Stimulated activated CD4-positive, alpha-beta T cell treated with anti-CD3 and anti-CD28 coated beads, Interleukin-1b, Interleukin-23, amount 100 ng/mL, for 4 hours (primary cell): Measurements from ENCODE around the gene NFKB1.

ENCODE experiments used
- DNase-seq, 2 donors: peaks; one replicate each; pipeline ENCODE4 v3.0.0-alpha.2; 2020; ENCODE audit warnings: low read depth in 2 of 2

Gene NFKB1

DNA sequence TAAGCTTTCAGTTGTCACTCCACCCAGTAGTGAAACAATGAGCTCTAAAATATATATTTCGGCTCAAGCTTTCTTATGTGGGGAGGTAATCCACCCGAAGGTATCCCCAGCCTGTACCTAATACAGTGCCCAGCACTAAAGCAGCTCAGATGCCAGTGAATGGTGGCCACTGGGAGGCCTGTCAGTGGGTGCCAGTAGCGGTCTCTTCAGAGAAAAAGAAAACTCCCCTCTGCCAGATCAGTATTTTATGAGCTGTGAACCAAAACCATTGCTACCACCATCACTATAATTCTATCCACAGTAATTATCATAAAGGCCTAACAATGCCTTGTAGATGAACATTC, 835 bp upstream of the NFKB1 start:
- DNase-seq: peak in 1 of 2 donors; percentile 12

DNA sequence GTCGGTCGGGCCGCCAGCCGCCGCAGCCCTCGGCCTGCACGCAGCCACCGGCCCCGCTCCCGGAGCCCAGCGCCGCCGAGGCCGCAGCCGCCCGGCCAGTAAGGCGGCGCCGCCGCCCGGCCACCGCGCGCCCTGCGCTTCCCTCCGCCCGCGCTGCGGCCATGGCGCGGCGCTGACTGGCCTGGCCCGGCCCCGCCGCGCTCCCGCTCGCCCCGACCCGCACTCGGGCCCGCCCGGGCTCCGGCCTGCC, 213 bp downstream of the NFKB1 start:
- DNase-seq: no peak

DNA sequence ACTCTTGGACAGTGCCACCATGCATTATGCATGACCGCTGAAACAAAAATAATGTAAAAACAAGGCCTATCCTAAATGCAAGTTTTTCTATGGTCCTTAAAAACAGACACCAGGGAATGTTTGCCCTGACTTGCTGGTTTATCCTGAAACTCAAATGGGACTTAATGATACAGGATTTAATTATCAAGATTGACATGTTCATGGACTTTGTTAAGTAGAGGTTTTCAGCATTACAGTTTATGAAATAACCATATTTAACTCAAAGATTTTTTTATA, 1.3 kb downstream of the NFKB1 start:
- DNase-seq: no peak

DNA sequence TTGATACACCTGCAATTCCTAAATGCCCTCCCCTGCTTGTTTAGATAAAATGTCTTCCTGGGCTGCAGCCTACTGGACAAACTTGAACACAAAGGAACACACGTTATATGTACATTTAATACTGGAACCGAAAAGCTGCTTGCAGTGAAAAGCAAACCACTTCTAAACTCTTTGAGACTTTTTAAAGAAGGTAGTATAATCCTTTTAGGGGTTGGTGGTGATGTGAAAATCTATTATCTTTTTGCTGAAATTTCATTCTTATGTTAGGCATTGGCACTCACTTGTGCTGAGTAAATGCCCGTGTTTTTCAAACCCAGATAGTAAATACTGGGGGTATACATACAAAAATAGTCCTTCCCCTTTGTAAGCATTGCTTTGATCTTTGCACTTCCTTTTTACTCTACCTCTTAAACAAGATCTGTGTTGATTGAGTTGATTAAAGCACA, 2.2 kb downstream of the NFKB1 start:
- no peak for DNase-seq

GRCh38 chr4:102503831-102504786, 3.0 kb downstream of the NFKB1 start:
- DNase-seq: no peak

- DNase-seq: no peak
Observed at GRCh38 chr4:102504941-102505340, 3.8 kb downstream of the NFKB1 start.

DNA sequence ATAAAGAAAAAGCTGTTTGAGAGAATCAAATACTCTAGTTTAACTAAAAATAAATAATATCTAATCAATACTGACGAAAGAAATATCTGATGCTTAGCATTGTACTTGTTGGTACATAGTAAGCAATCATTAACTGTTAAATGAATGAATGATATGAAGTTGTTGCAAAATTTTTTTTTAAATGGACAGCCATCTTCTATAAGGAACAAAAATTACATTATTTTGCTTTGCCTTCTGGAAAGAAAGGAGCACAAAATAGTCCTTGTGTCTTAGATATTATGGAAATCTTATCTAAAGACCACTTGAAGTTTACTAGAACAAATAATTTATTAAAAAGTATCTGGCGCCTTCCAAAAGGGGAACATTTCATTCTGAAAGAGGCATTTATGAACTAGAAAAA, 4.5 kb downstream of the NFKB1 start:
- DNase-seq: no peak

DNA sequence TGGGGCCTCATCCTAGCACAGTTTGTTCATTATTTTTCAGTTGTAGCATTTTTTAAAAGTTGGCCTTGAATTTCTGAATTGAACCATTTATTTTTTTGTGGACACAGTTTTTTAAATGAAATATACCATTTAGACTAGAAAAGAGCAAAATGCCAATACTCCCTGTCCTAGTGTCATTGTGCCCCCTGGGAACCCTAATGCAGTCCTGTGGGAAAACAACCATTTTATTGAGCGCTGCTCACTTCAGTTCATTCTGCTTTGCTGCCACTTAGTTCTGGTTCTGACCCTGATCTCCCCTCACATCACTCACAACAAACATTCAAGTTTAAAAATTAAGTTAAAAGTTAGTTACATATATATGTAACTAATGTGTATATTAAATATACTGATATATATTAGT, 5.4 kb downstream of the NFKB1 start:
- DNase-seq: no peak

- no peak for DNase-seq
Observed at GRCh38 chr4:102511830-102512605, 10.9 kb downstream of the NFKB1 start.

GRCh38 chr4:102514298-102514964, 13.3 kb downstream of the NFKB1 start:
- DNase-seq: no peak

DNA sequence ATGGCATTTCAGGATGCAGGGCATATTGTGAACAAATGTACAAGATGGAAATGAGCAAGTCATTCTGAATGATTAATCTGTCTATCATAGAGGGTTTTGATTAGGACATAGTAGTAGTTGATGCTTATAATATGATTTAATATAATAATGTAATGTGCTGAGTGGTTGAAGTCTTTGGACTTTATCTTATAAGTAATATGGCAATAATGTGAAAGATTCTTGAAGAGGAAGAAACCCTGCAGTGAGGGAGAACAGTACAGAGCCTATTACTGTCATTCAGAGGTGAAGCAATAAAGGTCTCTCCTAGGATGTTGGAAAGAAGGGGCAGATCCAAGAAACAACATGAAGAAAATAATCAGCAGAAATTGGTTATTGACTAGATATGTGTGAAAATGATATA, 16.6 kb downstream of the NFKB1 start:
- no peak for DNase-seq

DNA sequence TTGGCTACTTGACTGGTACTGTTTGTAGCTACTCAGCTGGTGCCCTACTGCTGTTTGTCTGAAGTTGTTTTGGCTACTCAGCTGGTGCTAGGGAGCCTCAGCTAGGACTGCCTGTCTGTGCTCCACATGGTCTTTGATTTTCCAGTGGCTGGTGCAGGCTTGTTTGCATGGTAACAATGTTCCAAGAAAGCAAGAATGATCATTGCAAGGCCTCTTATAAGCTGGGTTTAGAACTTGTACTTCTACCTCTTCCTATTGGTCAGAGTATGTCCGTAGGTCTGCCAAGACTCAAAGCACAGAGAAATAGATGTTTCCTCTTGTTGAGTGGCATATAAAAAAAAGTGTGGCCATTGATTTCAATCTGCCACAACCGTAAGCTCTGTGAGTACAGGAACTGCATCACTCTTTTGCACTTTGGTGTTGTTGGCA, 17.6 kb downstream of the NFKB1 start:
- DNase-seq: no peak

- DNase-seq: no peak
Observed at GRCh38 chr4:102519925-102520324, 18.8 kb downstream of the NFKB1 start.

- no peak for DNase-seq
Observed at GRCh38 chr4:102521570-102521969, 20.4 kb downstream of the NFKB1 start.

- no peak for DNase-seq
Observed at GRCh38 chr4:102522031-102522440, 20.9 kb downstream of the NFKB1 start.

GRCh38 chr4:102524691-102525090, 23.5 kb downstream of the NFKB1 start:
- no peak for DNase-seq

- DNase-seq: no peak
Observed at GRCh38 chr4:102525097-102525496, 23.9 kb downstream of the NFKB1 start.

DNA sequence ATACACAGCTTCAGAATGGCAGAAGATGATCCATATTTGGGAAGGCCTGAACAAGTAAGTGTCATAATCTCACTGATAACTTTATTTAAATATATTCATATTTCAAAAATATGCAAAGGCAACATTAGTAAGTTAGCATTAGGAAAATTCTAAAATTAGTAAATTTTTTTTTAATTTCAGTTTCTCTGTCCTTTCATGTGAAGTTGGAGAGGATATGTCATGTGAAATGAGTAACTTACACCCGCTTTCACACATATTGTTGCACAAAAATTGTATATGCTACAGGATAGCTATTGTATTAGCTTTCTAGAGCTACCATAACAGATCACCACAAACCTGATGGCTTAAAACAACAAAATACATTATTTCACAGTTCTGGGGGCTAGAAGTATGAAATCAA, 24.3 kb downstream of the NFKB1 start:
- DNase-seq: no peak

GRCh38 chr4:102526532-102526931, 25.4 kb downstream of the NFKB1 start:
- DNase-seq: no peak

DNA sequence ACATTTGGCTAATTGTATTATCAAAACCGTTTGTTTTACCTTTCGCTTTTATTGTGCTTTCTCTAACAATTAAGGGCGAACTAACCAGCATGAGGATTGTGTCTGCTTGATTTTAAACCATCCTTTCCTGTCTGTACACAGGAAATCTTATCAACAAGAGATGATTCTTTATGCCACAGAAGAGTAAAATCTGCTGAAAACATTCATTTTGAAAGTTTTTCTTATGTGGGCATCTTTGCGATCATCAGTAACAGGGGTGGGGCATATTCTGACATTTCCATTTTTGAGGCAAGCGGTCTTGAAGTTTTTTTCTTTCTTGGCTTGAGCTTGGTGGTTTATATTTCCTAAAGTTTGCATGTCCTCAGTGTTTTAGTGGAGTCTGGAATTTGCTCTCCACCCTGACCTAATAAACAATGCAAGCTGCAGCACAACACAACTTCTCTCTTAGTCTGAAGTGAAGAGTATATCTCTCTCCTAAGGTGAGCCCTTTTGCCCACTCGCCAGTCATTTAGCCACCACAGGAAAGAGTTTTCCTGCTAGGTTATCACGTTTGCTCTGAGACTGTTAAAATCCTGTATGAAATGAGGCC, 26.6 kb downstream of the NFKB1 start:
- no peak for DNase-seq

- no peak for DNase-seq
Observed at GRCh38 chr4:102529977-102530376, 28.8 kb downstream of the NFKB1 start.

- no peak for DNase-seq
Observed at GRCh38 chr4:102530986-102531385, 29.8 kb downstream of the NFKB1 start.

DNA sequence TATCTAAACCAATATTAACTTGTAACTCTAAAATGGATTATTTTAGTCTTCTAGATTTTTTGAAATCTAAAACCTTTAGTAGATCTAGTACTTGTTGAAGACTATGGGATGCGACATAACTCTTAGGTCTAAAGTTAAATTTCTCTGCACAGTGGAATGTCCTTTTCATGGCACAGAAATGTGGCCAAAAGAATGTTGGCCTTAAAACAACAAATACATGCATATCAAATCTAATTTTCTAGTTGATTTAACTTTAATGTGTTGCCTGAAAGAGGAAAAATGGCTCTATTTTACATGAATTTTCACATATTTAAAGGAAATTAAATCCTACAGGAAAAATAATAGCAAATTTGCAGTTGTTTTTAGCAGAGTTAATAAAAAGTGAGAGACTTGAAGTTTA, 30.3 kb downstream of the NFKB1 start:
- no peak for DNase-seq
